Measurements from ENCODE around the gene NKPD1. TPM values are rescaled to one million over a fixed set of nuclear protein-coding genes. Genes with fewer than 3 reads are reported as not detected.

Gene NKPD1
- total RNA-seq, 1 donor from 2014 or later: 0.35 TPM

DNA sequence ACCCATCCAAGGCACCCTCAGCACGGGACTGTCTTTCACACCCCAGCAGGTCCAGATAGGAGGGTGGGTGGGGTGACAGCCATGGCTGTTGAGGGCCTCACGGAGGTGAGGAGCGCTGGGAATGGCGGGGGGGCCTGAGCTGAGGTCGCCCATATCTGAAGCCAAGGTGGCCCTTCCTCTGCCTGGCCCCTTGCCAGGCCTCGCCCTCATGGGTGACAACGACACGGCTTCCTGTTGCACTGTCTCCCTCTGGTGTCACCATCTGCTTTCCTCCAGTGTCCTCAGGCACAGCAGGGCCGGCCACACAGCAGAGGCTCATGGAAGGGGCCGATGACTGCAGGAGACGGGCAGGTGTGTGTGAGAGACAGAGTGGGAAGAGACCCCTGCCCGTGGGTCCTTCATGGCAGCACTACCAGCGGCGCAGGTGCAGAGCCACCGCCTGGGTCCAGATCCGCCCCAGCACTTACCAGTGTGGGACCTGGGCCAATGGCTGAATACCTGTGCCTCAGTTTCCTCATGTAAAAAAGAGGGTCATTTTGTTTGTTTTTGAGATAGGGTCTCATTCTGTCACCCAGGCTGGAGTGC is 8.1 kb upstream of the NKPD1 start:
- Mint-ChIP-seq H3K36me3 (ENCODE audit: unreplicated experiment) (no peaks in the 10 kb centered on the region), H3K27me3 (ENCODE audit: unreplicated experiment) (no peaks in the 10 kb centered on the region), H3K27ac (ENCODE audit: unreplicated experiment) (no peak overlapping the region), H3K9me3 (ENCODE audit: unreplicated experiment) (no peaks in the 10 kb centered on the region), H3K4me1 (ENCODE audit: unreplicated experiment) (peaks cover 6% of the 10 kb centered on the region), H3K4me3 (ENCODE audit: unreplicated experiment) (no peak overlapping the region)
- no peak for DNase-seq (ENCODE audit: extremely low spot score, unreplicated experiment)
- TF ChIP-seq, protein P1, sequence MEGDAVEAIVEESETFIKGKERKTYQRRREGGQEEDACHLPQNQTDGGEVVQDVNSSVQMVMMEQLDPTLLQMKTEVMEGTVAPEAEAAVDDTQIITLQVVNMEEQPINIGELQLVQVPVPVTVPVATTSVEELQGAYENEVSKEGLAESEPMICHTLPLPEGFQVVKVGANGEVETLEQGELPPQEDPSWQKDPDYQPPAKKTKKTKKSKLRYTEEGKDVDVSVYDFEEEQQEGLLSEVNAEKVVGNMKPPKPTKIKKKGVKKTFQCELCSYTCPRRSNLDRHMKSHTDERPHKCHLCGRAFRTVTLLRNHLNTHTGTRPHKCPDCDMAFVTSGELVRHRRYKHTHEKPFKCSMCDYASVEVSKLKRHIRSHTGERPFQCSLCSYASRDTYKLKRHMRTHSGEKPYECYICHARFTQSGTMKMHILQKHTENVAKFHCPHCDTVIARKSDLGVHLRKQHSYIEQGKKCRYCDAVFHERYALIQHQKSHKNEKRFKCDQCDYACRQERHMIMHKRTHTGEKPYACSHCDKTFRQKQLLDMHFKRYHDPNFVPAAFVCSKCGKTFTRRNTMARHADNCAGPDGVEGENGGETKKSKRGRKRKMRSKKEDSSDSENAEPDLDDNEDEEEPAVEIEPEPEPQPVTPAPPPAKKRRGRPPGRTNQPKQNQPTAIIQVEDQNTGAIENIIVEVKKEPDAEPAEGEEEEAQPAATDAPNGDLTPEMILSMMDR (IDR thresholded peaks at IDR 0.05): no peak

DNA sequence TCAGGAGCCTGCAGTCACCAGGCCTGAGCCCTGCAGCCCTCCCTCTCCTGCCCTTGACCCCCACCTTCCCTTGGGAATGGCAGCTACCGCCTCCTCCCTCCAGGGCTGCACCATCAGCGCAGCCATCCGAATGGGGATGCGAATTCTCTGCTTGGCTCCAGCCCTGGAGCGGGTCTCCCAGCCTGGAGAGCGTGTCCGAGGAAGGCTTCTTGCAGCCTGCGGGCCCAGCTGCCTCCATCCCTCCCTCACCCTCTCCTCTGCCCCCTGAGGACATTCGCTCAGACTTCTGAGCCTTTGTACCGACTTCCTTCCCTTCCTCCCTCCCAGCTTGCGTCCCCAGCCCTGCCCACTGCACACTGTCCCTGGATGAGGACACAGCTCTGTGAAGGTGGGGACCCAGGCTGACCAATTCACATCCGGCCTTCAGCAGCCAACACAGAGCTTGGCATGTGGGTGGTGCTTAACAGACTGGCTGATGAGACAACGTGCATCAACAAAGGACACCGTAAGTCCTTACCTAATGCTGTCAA is 6.0 kb upstream of the NKPD1 start:
- Mint-ChIP-seq H3K27me3 (ENCODE audit: unreplicated experiment) (no peaks in the 10 kb centered on the region), H3K36me3 (ENCODE audit: unreplicated experiment) (no peaks in the 10 kb centered on the region), H3K27ac (ENCODE audit: unreplicated experiment) (peak overlapping the region; percentile 18), H3K4me1 (ENCODE audit: unreplicated experiment) (peaks cover 7% of the 10 kb centered on the region), H3K4me3 (ENCODE audit: unreplicated experiment) (no peak overlapping the region), H3K9me3 (ENCODE audit: unreplicated experiment) (no peaks in the 10 kb centered on the region)
- DNase-seq (ENCODE audit: extremely low spot score, unreplicated experiment): no peak
- TF ChIP-seq, protein P1 (IDR thresholded peaks at IDR 0.05): no peak

DNA sequence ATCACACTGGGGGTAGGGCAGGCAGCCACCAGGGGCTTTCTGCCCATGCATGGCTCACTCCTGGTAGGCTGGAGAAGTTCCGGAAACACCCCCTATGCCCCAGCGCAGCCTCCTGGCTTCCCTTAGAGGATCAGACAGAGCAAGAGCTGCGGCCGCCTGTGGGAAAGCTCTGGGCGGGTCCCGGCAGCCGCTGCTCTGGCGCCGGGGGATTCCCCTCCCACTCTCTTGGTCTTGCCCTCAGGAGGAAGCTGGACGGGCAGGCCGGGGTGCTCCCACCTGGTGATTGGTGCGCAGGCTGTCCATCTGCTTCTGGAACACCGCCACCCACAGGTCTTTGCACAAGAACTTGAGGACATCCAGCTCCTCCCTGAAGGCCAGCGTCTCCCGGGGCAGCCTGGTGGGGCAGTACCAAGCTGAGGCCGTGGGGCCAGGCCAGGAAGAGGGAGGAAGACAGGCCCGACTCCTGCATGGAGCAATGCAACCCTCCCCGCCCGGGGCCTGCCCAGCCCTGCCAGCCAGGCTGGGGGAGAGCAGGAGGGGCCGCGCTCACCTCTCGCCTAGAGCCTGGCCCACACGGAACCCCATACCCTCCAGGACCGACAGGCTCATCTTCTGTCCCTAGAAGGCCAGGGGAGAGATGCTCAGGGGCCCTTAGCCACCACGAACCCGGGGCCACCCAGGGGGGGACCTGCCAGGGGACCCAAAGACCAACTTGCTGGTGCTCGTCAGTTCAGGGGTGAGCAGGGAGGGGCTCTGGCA is 4.0 kb upstream of the NKPD1 start:
- TF ChIP-seq, protein P1 (IDR thresholded peaks at IDR 0.05): no peak
- H3K4me1 Mint-ChIP-seq (ENCODE audit: unreplicated experiment): peaks cover 7% of the 10 kb centered on the region

DNA sequence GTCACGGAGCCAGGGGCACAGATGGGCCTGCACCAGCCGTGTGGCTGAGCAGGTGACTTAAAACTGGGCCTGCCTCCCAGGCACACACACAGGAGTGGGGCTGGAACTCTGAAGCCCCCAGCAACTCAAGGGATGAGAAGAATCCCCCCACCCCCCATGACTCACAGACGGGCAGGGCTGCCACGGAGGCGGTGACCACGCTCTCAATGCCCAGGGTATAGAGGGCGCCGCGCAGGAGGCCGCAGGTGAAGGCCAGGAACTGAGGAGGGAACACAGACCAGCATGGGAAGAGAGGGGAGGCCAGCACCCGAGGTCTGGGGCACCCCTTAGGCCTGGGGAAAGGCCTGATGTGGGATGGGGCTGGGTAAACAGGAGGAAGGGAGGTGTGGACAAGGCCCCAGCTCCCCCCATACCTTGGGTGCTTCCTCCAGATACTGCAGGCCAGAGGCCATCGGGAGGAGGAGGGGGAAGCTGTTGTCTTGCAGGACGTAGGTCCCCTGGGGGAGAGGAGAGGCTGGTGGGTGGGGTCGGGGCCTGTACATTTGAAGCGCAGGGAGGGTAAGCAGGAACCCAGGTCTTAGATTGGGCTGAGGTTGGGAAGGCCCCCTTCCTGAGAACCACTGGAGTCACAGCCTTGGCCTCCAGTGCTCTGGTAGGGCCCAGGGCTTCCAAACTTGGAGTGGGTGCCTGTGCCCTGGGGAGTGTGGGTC is 3.1 kb upstream of the NKPD1 start:
- H3K27ac Mint-ChIP-seq (ENCODE audit: unreplicated experiment): no peak overlapping the region
- no peaks in the 10 kb centered on the region for H3K36me3 Mint-ChIP-seq (ENCODE audit: unreplicated experiment)
- TF ChIP-seq, protein P1 (IDR thresholded peaks at IDR 0.05): no peak
- peaks cover 7% of the 10 kb centered on the region for H3K4me1 Mint-ChIP-seq (ENCODE audit: unreplicated experiment)
- no peaks in the 10 kb centered on the region for H3K9me3 Mint-ChIP-seq (ENCODE audit: unreplicated experiment)
- H3K4me3 Mint-ChIP-seq (ENCODE audit: unreplicated experiment): no peak overlapping the region
- H3K27me3 Mint-ChIP-seq (ENCODE audit: unreplicated experiment): no peaks in the 10 kb centered on the region
- DNase-seq (ENCODE audit: extremely low spot score, unreplicated experiment): no peak

More for the DNA sequence above, 4.0 kb upstream of the NKPD1 start:
- no peak overlapping the region for H3K4me3 Mint-ChIP-seq (ENCODE audit: unreplicated experiment)
- no peaks in the 10 kb centered on the region for H3K36me3 Mint-ChIP-seq (ENCODE audit: unreplicated experiment)
- no peak for DNase-seq (ENCODE audit: extremely low spot score, unreplicated experiment)
- H3K9me3 Mint-ChIP-seq (ENCODE audit: unreplicated experiment): no peaks in the 10 kb centered on the region
- H3K27ac Mint-ChIP-seq (ENCODE audit: unreplicated experiment): no peak overlapping the region
- H3K27me3 Mint-ChIP-seq (ENCODE audit: unreplicated experiment): no peaks in the 10 kb centered on the region

DNA sequence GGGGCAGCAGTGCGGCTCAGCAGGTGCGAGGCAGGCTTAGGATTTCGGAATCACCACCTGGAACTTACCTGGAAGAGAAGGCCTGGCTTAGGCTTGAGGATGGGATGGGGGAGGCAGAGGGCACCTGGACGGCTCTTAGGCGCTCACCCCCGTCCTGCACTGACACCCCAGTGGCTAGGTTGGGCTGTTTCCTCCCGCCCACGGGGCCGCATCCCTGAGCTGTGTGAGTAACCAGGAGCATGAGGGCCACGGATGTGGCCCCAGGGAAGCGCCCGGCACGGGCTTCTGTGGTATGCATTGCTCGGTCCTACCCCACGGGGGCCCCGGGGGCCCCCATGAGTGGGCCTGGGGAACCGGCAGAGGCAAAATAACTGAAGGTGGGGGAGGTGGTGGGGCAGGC is 2.4 kb upstream of the NKPD1 start:
- H3K4me1 Mint-ChIP-seq (ENCODE audit: unreplicated experiment): peaks cover 7% of the 10 kb centered on the region

More for the DNA sequence above, 2.4 kb upstream of the NKPD1 start:
- TF ChIP-seq, protein P1 (IDR thresholded peaks at IDR 0.05): no peak
- no peaks in the 10 kb centered on the region for H3K27me3 Mint-ChIP-seq (ENCODE audit: unreplicated experiment)
- no peaks in the 10 kb centered on the region for H3K9me3 Mint-ChIP-seq (ENCODE audit: unreplicated experiment)
- no peak overlapping the region for H3K27ac Mint-ChIP-seq (ENCODE audit: unreplicated experiment)
- H3K4me3 Mint-ChIP-seq (ENCODE audit: unreplicated experiment): no peak overlapping the region
- H3K36me3 Mint-ChIP-seq (ENCODE audit: unreplicated experiment): no peaks in the 10 kb centered on the region
- DNase-seq (ENCODE audit: extremely low spot score, unreplicated experiment): no peak

All from osteocyte (in vitro differentiated cells).